HUES6 (cell line): Measurements from ENCODE around the gene PPP2R5D.
"Not testable (repeated sequence)": the region's sequence is repeated elsewhere in the genome, so short reads cannot be mapped to it uniquely, and the experiment has no call there.

Experiments used
- H3K27ac ChIP-seq: 2 replicates; pipeline ENCODE4 v1.7.0; 2013; ENCODE audit warnings: low read depth, mild to moderate bottlenecking, low read length, inconsistent platforms
- H3K27me3 ChIP-seq: 2 replicates; pipeline ENCODE4 v1.6.1; 2013; ENCODE audit warnings: low read length; ENCODE audit not compliant: control insufficient read depth, insufficient read depth
- H3K36me3 ChIP-seq: 2 replicates; pipeline ENCODE4 v1.6.1; 2013; ENCODE audit warnings: low read length; ENCODE audit not compliant: control insufficient read depth, insufficient read depth
- H3K4me1 ChIP-seq: 2 replicates; pipeline ENCODE4 v1.6.1; 2013; ENCODE audit warnings: low read length; ENCODE audit not compliant: control insufficient read depth, insufficient read depth
- H3K4me3 ChIP-seq: 2 replicates; pipeline ENCODE4 v1.5.1; 2013; ENCODE audit warnings: low read depth, low read length
- H3K9ac ChIP-seq: one replicate; pipeline ENCODE4 v1.6.1; 2013; ENCODE audit warnings: mild to moderate bottlenecking, low read length
- H3K9me3 ChIP-seq: 2 replicates; pipeline ENCODE4 v1.6.1; 2013; ENCODE audit warnings: low read depth, low read length; ENCODE audit not compliant: control insufficient read depth, insufficient read depth

Gene PPP2R5D

GRCh38 chr6:42947950-42948349, 36.4 kb upstream of the PPP2R5D start:
- Histone ChIP-seq H3K9me3 (no peaks in the 10 kb centered on the region), H3K9ac (no peak overlapping the region), H3K27me3 (no peaks in the 10 kb centered on the region), H3K4me3 (no peak overlapping the region), H3K4me1 (no peaks in the 10 kb centered on the region), H3K27ac (no peak overlapping the region), H3K36me3 (peaks cover 3% of the 10 kb centered on the region; the same call in 1 of the 2 replicates)

GRCh38 chr6:42952389-42952788, 32.0 kb upstream of the PPP2R5D start:
- Histone ChIP-seq H3K4me3 (no peak overlapping the region), H3K9me3 (no peaks in the 10 kb centered on the region), H3K27ac (no peak overlapping the region), H3K4me1 (no peaks in the 10 kb centered on the region), H3K9ac (no peak overlapping the region), H3K27me3 (no peaks in the 10 kb centered on the region), H3K36me3 (no peaks in the 10 kb centered on the region)

GRCh38 chr6:42954405-42954804, 30.0 kb upstream of the PPP2R5D start:
- H3K4me1 ChIP-seq, H3K27me3 ChIP-seq, H3K4me3 ChIP-seq, H3K36me3 ChIP-seq, H3K9me3 ChIP-seq, H3K9ac ChIP-seq, H3K27ac ChIP-seq: not testable (repeated sequence)

GRCh38 chr6:42958125-42958524, 26.2 kb upstream of the PPP2R5D start:
- H3K9ac ChIP-seq = no peak overlapping the region
- peaks cover 6% of the 10 kb centered on the region; the same call in 1 of the 2 replicates for H3K4me1 ChIP-seq
- H3K4me3 ChIP-seq = no peak overlapping the region
- H3K9me3 ChIP-seq = no peaks in the 10 kb centered on the region
- H3K27ac ChIP-seq = no peak overlapping the region
- H3K36me3 ChIP-seq = 0 out of 2 replicates have a peak, but pooled peaks cover 6% of the 10 kb centered on the region
- peaks cover 23% of the 10 kb centered on the region for H3K27me3 ChIP-seq

GRCh38 chr6:42959917-42960242, 24.5 kb upstream of the PPP2R5D start:
- H3K36me3 ChIP-seq = peaks cover 12% of the 10 kb centered on the region
- H3K9me3 ChIP-seq = no peaks in the 10 kb centered on the region
- peaks cover 23% of the 10 kb centered on the region for H3K27me3 ChIP-seq
- H3K27ac ChIP-seq = no peak overlapping the region
- peak overlapping the region; percentile 60 for H3K9ac ChIP-seq
- peaks cover 6% of the 10 kb centered on the region; the same call in 1 of the 2 replicates for H3K4me1 ChIP-seq
- H3K4me3 ChIP-seq = peak overlapping the region; percentile 70

GRCh38 chr6:42960243-42961019, 23.9 kb upstream of the PPP2R5D start, which contains the start of gene GNMT:
GNMT (plus strand) TSS chr6:42960754; CDS start chr6:42960768, 14 bp downstream.
- peak within 1 kb of the TSS; percentile 60 for H3K9ac ChIP-seq
- H3K4me1 ChIP-seq = peaks cover 6% of the 10 kb centered on the region; the same call in 1 of the 2 replicates
- peak within 1 kb of the TSS; percentile 70 for H3K4me3 ChIP-seq
- no peaks in the 10 kb centered on the region for H3K9me3 ChIP-seq
- H3K27me3 ChIP-seq = peaks cover 23% of the 10 kb centered on the region
- H3K36me3 ChIP-seq = peaks cover 18% of the 10 kb centered on the region
- no peak within 1 kb of the TSS for H3K27ac ChIP-seq

- Histone ChIP-seq H3K27ac (no peak overlapping the region), H3K9ac (peak overlapping the region; percentile 60), H3K4me3 (peak overlapping the region; percentile 70), H3K4me1 (peaks cover 6% of the 10 kb centered on the region; the same call in 1 of the 2 replicates), H3K27me3 (peaks cover 23% of the 10 kb centered on the region), H3K9me3 (no peaks in the 10 kb centered on the region), H3K36me3 (peaks cover 21% of the 10 kb centered on the region)
These were observed 23.3 kb upstream of the PPP2R5D start for GRCh38 chr6:42961020-42961470.

GRCh38 chr6:42962096-42962495, 22.3 kb upstream of the PPP2R5D start:
- no peak overlapping the region for H3K27ac ChIP-seq
- no peak overlapping the region for H3K9ac ChIP-seq
- H3K4me3 ChIP-seq = no peak overlapping the region
- H3K36me3 ChIP-seq = peaks cover 28% of the 10 kb centered on the region
- peaks cover 6% of the 10 kb centered on the region; the same call in 1 of the 2 replicates for H3K4me1 ChIP-seq
- H3K27me3 ChIP-seq = peaks cover 23% of the 10 kb centered on the region
- H3K9me3 ChIP-seq = no peaks in the 10 kb centered on the region

GRCh38 chr6:42962502-42963178, 21.7 kb upstream of the PPP2R5D start:
- H3K36me3 ChIP-seq = peaks cover 28% of the 10 kb centered on the region
- H3K4me1 ChIP-seq = peaks cover 6% of the 10 kb centered on the region; the same call in 1 of the 2 replicates
- peaks cover 23% of the 10 kb centered on the region for H3K27me3 ChIP-seq
- no peak overlapping the region for H3K9ac ChIP-seq
- H3K27ac ChIP-seq = no peak overlapping the region
- no peak overlapping the region for H3K4me3 ChIP-seq
- H3K9me3 ChIP-seq = no peaks in the 10 kb centered on the region

GRCh38 chr6:42963179-42963854, 21.1 kb upstream of the PPP2R5D start:
- Histone ChIP-seq H3K27me3 (peaks cover 23% of the 10 kb centered on the region), H3K9ac (no peak overlapping the region)

More at GRCh38 chr6:42963179-42963854, 21.1 kb upstream of the PPP2R5D start:
- H3K4me1 ChIP-seq = peaks cover 6% of the 10 kb centered on the region; the same call in 1 of the 2 replicates
- H3K27ac ChIP-seq = no peak overlapping the region
- no peak overlapping the region for H3K4me3 ChIP-seq
- peaks cover 30% of the 10 kb centered on the region for H3K36me3 ChIP-seq
- no peaks in the 10 kb centered on the region for H3K9me3 ChIP-seq
